Hematopoietic multipotent progenitor cell treated with erythropoietin and hydrocortisone succinate and interleukin-3 and kit ligand, for 8 days (in vitro differentiated cells): ENCODE results near the gene ARID4B.
"Not testable (repeated sequence)": the region's sequence is repeated elsewhere in the genome, so short reads cannot be mapped to it uniquely, and the experiment has no call there.

ENCODE experiments used
- DNase-seq: peaks from one replicate; pipeline ENCODE4 v3.0.0-alpha.2; 2015

Gene ARID4B

DNA sequence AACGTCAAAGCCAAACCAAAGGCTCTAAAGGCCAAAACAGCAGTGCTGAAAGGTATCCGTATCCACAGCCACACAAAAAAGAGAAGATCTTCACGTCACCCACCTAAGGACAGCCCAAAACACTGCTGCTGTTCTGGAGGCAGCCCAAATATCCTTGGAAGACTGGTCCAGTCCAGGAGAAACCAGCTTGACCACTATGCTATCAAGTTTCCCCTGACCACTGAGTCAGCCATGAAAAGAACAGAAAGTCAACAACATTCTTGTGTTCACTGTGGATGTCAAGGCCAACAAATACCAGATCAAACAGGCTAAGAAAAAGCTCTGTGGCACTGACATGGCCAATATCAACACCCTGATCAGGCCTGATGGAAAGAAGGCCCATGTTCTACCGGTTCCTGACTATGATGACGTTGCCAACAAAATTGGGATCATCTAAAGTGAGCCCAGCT is 32.1 kb downstream of the ARID4B start:
- DNase-seq, result no peak

DNA sequence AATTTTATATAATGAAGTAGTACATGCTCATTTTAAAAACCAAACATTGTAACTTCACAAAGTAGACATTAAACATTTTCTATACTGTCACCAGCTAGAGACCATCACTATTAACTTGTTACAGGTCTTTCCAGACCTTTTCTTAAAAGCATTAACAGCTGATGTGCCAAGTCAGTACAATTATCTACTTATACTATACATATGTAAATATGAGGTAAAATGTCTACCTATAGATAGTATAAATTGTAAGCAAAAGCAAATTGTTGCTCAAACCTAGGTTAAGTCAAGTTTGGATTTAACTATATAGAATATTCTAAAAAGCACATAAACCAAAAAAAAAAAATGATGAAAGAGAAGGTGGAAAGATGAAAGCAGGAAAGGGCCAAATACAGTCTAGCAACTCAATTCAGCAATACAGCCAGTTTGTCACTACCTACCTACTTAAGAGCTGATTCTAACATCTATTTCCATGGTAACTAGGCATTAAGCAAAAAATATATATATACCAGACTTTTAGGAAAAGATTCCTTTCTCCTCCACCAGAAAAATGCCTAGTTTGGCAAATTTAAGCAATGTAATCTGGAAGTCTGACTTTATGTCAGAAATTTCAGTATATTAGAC is 34.5 kb downstream of the ARID4B start:
- no peak for DNase-seq

DNA sequence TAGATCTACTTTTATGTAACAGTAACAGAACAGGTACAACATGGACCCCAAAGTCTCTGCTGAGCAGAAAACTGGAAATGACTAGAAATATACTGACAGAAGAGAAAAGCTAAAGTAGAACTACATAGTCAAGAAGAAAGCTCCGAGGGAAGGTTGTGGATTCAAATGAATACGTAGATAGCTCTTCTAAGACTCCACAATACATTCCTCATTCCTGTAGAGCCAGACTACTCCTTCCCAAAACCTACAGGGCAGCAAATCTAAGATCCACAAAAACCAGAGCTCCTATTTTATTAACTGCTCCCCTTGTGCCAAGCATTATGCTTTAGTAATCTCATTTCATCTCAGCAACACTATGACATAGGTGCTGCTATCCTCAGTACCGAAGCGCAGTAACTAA is 35.2 kb downstream of the ARID4B start:
- no peak for DNase-seq

DNA sequence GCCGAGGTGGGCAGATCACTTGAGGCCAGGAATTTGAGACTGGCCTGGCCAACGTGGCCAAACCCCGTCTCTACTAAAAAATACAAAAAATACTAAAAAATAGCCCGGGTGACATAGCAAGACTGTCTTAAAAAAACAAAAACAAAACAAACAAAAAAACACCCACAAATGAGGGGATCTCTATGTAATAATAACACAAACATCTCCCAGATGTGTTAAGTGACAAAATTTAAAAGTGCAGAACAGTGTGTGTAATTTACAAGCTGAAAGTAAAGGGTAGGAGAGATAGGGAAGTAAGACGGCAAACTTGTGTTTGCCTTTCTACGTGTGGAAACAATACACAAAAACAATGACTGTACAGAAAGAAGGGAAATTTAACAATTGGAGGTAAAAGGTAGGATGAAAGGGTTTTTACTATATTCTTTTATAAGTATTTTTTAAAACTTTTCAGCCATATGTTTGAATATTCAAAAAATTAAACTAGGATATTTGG is 36.3 kb downstream of the ARID4B start:
- DNase-seq, result no peak

DNA sequence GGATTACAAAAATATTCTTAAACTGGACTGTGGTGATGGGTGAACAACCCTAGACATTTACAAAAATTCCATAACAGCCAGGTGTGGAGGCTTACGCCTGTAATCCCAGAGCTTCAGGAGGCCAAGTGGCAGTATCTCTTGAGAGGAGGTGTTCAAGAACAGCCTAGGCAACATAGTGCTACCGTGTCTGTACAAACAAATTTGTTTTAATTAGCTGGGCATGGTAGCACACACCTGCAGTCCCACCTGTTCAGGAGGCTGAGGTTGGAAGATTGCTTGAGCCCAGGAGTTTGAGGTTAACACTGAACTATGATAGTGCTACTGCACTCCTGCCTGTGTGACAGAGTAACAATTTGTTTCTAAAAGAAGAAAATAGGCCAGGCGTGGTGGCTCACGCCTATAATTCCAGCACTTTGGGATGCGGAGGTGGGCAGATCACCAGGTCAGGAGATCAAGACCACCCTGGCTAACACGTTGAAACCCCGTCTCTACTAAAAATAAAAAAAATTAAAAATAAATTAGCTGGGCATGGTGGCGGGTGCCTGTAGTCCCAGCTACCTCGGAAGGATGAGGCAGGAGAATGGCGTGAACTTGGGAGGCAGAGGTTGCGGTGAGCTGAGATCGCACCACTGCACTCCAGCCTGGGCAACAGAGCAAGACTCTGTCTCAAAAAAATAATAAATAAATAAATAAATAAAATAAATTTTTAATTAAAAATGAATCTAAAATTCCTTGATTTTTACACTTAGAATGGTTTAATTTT is 37.1 kb downstream of the ARID4B start:
- no peak for DNase-seq

DNA sequence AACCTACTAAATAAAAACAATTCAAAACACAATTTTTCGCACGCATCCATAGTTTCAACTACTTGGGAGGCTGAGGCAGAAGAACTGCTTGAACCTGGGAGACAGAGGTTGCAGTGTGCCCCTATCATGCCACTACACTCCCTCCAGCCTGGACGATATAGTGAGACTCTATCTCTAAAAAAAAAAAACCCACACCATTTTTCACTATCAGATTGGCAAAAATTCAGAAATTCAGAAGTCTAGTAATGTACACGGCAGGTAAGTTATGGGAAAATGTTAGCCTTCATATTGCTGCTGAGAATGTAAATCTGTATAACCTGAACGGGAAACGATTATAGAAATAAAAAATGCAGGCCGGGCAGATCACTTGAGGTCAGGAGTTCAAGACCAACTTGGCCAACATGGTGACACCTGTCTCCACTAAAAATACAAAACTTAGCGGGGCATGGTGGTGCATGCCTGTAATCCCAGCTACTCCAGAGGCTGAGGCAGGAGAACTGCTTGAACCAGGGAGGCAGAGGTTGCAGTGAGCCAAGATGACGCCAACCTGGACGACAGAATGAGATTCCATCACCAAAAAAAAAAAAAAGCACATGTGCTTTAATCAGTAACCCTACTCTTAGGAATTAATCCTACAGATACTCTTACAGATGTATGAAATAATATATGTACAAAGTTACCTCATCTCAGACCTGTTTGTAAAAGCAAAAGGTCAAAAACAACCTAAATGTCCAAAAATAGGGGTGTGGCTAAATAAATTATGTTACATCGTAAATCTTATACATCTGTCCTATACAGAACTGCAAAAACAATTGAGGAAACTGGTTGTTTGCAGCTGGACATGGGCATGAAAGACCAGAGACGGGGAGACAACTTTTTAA is 37.9 kb downstream of the ARID4B start:
- DNase-seq, result peak; percentile 40

DNA sequence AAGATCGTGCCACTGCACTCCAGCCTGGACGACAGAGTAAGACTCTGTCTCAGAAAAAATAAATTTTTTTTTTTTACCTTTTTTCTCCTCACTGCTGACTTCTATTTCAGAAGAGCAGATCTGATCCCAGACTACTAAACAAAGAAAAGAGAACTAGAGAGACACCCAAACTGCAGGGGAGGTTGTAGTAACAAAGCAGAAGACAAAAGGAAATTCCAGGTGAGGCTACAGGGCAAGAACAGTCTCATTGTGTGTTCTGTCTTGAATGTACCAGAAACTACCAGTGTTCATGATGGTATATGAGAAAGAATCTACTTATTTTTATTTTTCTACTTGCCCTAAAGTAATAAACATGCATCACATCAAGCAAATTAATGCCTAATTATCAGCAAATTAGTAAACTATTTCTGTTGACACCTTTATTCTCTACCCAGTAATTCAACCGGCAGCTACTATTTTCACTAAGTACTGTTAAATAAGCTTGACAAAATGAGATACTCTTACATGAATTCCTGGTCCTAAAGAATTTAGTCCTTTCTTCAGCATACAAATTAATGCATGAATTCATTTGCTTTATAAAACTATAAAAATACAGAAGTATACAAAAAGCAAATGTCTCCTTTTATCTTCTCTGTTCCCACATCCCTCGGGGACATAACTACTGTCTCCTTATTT is 40.6 kb downstream of the ARID4B start:
- no peak for DNase-seq

DNA sequence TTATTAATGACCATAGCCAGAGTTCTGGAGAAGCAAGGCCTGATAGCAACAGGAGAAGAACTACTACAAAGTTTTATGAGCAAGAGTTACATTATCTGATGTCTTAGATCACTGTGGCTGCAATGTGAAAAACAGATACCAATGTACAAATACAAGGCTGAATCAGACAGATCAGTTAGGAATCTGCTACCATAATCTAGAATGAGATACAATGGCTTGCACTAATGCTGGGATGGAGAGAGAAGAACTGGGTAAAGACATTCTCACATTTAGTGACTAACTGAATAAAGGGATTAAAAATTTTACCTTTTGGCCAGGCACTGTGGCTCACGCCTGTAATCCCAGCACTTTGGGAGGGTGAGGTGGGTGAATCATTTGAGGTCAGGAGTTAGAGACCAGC is 41.3 kb downstream of the ARID4B start:
- no peak for DNase-seq

DNA sequence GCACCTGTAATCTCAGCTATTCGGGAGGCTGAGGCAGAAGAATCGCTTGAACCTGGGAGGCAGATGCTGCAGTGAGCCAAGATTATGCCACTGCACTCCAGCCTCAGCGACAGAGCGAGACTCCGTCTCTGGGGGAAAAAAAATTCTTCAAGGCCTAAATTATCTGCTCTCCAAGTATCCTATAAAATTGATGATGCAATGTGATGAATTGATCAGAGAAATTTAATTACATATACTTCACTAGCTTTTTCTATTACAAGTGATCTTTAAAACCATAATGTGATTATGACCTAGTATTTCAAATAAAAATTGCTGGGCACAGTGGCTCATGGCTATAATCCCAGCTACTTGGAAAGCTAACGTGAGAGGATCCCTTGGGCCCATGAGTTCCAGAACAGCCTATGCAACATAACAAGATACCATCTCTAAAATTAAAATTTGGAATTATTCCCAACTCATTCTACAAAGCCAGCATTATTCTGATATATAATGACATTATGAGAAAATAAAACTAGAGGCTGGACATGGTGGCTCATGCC is 43.7 kb downstream of the ARID4B start:
- DNase-seq, result no peak

DNA sequence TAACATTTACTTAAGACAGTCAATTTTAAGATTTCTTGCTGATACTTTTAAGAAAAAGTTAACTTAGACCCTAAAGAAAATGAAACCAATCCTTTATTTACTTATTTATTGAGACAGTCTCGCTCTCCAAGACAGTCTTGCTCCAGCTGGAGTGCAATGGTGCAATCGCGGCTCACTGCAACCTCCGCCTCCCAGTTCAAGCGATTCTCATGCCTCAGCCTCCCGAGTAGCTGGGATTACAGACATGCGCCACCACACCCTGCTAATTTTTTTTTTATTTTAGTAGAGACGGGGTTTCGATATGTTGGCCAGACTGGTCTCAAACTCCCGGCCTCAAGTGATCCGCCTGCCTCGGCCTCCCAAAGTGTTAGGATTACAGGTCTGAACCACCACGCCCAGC is 44.3 kb downstream of the ARID4B start:
- DNase-seq, result not testable (repeated sequence)

DNA sequence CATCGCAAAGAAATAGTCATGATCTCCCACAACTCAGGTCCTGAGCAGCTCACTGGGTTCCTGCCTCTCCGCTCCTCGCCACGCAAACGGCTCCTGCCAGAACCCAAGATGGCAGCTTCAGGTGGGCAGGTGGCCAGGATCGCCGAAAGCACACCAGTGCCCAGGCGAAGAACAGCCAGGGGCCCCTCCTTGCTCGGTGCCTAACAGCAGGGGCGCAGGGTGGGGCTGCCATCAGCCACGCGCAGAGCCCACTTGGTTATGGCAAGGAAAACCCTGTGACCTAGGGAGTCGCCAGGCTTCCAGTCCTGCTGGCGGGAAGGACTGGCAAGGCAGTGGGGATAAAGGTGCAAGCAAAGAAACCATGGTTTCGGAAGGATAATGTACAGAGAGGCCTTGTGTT is 47.5 kb downstream of the ARID4B start:
- no peak for DNase-seq

DNA sequence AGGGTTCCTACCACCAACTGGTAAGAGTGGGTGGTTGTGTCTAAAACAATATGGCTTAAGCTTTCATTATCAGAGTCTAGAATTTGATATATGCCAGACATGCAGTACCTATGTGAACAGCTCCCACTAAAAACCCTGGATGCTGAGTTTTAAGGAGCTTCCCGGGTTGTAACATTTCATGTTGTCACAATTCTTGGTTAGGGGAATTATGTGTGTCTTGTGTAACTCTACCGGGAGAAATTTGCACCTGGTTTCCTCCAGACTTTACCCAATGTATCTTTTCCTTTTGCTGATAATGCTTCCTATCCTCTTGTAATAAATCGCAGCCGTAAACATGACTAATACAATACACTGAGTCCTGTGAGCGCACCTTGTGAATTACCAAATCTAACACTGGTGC is 48.3 kb downstream of the ARID4B start:
- DNase-seq, result no peak

DNA sequence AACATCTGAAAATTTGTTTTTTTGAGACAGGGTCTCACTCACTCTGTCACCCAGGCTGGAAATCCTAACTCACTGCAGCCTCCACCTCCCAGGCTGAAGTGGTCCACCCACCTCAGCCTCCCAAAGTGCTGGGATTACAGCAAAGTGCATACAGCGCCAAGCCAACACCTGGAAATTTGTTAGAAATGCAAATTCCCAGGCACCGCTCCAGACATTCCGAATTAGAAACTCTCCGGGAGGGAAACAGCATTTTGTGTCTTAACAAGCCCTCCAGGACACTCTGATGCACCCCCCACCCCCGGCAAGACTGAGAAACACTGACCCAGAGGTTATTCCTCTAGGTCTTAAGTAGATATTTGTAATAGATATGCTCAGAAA is 49.1 kb downstream of the ARID4B start:
- no peak for DNase-seq

DNA sequence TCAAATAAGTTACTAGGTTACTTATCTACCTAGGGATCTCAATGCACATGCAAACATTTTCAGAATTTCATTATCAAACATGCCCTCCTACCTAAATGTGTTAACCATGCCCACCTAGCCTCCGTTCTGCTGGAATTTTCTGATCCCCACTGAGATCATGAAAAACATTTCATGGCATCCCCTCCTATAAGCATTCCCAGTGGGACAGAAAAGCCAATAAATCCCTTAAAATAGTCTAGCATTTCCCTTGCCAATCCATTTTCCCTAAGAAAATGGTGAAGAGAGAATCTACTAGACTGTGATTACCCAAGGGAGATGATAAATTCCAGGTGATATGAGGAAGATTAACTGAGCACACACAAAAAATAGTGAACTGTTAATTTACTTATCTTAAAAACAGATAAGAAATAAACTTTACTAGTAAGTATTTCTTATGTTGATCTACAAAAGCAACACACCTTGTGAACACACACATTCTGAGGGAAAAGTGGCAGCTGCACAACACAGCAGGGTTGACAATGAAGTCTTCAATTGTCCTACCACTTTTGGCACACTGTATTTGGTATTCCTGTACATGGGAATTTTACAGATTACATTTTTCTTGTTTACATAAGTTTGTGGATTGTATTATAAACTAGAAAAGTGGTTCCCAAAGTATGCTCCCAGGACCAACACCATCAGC is 49.6 kb downstream of the ARID4B start:
- DNase-seq, result no peak

DNA sequence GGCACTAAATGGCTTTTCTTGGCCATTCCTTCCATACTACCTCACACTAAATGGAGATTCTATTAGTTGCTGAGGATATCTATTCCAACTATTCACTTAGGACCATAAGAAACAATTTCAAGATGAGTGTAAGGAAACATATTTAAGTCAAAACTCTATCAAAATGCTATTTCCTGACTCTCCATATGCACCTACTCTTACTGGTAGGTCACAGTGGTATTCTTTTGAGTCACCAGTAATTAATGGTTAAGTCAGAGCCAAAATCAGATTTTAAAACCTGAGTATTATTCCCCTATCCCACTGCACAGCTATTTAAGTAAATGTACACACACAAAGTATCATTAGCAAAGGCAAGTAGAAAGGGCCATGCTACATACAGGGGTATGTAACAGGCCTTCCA is 50.3 kb downstream of the ARID4B start:
- no peak for DNase-seq

DNA sequence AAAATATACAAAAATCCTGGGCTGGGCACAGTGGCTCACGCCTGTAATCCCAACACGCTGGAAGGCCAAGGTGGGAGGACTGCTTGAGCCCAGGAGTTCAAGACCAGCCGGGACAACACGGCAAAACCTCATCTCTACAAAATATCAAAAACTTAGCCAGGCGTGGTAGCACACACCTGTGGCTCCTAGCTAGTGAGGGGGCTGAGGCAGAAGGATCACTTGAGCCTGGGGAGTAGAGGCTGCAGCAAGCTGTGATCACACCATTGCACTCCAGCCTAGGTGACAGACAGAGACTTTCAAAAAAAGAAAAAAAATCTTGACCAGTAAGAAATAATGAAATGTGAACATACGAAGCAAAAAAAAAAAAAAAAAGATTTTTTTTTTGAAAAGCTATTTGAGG is 52.1 kb downstream of the ARID4B start:
- DNase-seq, result no peak

DNA sequence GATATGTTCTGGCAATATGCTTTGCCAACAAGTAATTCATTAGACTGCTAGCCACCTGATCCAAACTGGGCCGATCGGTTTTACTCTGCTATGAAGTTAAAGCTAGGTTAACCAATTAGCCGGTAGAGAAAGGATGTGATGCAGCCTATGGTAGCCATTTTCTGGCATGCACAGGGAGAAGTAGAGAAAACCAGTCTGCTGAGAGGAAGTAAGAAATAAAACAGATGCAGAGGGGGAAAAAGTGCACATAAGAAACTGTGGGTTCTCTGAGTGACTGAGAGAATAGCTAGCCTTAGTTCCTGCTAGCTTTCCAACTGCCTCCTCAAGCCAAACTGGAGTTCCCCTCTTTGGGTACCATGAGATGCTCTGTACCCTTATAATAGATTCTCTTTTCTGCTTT is 52.8 kb downstream of the ARID4B start:
- no peak for DNase-seq

DNA sequence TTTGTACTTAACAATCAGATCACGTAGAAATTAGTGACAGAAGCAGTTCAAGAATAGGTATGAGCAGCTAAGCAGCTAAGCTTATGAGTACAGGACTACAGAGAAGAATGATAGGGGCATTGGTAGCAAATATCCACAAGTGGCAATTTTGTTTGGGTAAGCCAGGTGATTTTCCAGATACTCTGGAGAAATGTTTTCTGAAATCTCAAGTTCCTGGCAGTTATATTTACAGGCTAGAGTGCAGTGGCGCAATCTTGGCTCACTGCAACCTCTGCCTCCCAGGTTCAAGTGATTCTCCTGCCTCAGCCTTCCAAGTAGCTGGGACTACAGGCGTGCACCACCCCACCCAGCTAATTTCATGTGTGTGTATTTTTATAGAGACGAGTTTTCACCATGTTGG is 55.1 kb downstream of the ARID4B start:
- DNase-seq, result no peak

DNA sequence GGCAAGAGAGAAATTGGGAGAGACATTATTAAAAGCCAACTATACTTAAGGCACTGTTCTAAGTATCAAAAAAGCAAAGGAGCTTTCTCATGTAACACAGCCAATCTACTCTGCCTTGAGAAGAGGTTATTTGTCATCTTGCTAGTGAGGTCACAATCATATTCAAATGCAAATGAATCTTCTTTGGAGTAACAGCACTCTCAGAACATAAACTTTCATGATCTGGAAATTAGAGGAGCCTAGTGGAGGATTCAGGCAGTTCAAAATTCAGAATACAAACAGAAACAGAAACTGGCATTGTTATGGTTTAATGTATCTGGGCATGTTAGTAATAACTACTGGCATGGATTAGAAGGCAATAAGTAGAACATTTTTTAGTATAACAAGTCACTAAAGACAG is 57.4 kb downstream of the ARID4B start:
- DNase-seq, result peak; percentile 37

DNA sequence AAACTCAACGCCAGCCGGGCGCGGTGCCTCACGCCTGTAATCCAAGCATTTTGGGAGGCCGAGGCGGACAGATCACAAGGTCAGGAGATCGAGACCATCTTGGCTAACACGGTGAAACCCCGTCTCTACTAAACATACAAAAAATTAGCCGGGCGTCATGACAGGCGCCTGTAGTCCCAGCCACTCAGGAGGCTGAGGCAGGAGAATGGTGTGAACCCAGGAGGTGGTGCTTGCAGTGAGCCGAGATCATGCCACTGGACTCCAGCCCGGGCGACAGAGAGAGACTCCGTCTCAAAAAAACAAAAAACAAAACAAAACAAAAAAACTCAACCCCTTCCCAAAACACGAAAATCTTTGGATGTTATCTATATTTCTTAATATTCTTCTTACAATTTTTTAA is 58.0 kb downstream of the ARID4B start:
- not testable (repeated sequence) for DNase-seq

DNA sequence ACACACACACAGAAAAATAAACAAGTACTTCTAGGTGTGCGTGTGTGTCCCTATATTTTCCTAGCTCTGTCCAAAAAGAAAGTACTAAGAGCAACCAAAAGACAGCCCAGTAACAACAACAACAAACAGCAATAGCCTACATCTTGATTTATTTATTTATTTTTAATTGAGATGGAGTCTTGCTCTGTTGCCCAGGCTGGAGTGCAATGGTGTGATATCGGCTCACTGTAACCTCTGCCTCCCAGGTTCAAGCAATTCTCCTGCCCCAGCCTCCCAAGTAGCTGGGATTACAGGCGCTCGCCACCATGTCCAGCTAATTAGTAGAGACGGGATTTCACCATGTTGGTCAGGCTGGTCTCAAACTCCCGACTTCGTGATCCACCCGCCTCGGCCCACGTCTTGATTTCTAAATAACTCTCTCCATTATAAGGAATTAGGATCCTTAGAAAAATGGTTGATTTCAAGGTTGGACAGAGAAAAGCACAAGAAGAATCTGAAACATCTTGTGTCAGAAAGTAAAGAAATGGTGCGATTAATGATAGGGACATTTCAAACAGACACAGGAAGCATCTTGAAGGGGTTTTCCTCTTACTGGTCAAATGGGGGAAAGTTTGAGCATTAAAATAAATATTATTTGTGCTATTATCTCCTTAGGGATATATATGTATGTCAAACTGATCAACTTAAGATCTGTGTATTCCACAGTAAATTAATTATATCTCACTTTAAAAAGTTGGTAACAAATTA is 59.4 kb downstream of the ARID4B start:
- no peak for DNase-seq
